CD4-positive, alpha-beta T cell treated with Interleukin-17A for 4 hours (primary cell): ENCODE results near the gene KASH5.

ENCODE experiments used
- DNase-seq: peaks from one replicate; pipeline ENCODE4 v3.0.0-alpha.2; 2020; ENCODE audit warnings: mixed read lengths

Gene KASH5

DNA sequence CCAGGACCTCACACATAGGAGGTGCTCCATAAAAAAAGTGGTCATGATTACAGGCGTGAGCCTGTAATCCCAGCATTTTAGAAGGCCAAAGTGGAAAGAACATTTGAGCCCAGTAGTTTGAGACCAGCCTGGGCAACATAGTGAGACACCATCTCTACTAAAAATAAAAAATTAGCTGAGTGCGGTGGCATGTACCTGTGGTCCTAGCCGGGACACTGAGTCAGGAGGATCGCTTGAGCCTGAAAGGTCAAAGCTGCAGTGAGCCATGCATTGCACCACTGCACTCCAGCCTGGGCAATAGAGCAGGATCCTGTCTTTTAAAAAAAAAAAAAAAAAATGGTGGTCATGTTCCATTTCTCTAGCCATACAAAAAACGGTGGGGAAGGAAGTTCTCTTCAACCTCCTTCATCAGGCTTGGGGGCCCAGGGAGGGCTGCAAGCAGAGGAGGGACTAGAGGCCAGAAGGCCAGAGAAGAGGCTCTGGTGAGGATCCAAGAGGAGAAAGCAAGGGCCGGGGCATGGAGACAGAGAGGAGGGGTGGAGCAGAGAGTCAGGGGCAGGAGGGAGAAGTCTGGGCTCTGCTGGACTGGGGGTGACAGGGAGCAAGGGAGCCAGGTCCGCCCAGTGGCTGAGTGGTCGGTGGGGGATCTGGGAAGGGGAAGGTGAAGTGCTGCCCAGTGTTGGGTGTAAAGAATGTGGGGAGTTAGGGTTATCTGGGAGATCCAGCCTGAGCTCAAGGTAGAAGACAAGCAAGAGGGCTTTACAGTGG lies 8.9 kb downstream of the KASH5 start:
- no peak for DNase-seq

- DNase-seq: peak; percentile 32
Measured at GRCh38 chr19:49398001-49398615, 10.1 kb downstream of the KASH5 start.

- DNase-seq: no peak
Measured at GRCh38 chr19:49398931-49399330, 10.9 kb downstream of the KASH5 start.

- DNase-seq: no peak
Measured at GRCh38 chr19:49400029-49400428, 12.0 kb downstream of the KASH5 start.

DNA sequence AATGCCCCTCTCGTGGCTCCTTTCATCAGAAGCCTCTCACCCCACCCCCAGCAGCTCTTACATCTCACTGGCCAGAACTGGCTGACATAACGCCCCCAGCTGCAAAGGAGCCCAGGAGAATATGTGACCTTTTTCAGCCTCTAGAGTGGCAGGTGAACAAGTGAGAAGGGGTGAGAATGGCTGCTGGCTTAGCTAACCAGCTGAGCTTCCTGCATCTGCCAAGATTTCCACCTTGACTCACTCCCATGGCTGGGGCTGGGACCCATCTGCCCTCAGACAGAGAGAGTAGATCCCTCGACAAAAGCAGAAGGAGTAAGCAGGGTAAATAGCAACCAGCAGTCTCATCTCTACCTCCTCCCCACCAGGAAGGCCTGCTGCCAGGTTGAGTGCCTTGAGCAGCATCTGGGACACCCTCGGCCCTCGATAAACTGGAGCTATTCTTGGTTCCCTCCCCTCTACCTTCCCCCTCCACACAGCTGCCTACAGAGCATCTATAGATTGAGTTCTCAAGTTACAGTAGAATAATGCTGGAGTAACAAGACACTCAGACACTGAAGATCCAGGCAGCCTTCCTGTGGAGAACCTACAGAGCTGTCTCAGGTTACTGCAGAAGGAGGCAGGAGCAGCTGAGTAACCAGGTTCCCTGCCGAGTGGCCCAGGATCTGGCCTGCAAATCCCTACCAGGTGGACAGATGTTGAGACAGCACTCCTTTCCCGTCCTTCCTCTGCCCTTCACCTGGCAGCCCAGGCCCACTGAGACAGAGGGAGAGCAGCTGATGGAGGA lies 15.5 kb downstream of the KASH5 start:
- no peak for DNase-seq

DNA sequence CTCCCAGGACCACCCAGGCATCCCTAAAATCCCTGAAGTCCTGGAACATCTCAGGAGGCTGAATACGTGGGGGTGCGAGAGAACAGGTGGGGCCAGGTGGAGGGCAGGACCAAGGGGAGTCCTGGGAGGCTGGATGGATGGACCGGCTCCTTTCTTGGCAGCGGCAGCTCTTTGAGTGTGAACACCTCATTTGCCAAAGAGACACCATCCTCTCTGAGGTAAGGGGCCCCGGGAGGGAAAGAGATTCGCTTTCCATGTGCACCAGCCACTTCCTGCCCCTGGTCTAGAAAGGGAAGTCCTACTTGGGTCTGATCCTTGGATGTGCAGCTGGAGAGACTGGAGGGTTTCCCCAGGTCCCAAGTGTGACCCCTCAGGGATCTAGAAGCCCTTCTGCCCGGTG lies 19.0 kb downstream of the KASH5 start:
- DNase-seq: peak; percentile 3

GRCh38 chr19:49407482-49408015 lies 19.5 kb downstream of the KASH5 start:
- DNase-seq: no peak

- no peak for DNase-seq
Measured at GRCh38 chr19:49408816-49409440, 20.9 kb downstream of the KASH5 start.

DNA sequence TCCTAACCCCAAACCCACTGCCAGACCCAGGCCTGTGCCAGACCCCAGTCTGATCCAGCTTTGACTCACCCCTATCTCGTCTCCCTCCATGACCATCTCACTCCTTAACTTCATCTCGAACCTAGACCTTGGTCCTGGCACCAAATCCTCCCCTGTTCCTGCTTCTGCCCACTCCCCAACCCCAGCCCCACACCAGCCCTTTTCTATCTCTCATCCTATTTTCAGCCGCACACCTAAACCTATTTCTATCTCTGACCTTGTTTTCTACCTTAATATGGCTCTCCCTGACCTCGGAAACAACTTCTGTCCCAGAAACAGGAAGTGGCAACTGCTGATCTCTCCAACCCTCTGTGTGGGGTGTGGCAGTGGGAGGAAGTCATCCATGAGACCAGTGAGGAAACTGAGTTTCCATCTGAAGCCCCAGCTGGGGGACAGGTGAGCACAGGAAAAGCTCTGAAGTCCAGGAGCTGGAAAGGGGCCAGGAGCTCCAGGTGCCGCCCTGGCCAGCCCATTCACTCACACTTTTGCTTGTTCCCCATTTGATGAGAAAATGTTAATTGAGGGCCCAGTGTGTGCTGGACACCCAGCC lies 21.5 kb downstream of the KASH5 start:
- peak; percentile 43 for DNase-seq

GRCh38 chr19:49411681-49412326 lies 23.8 kb downstream of the KASH5 start:
- no peak for DNase-seq

GRCh38 chr19:49413348-49413747 lies 25.3 kb downstream of the KASH5 start:
- no peak for DNase-seq

- DNase-seq: no peak
Measured at GRCh38 chr19:49414256-49414655, 26.2 kb downstream of the KASH5 start.

- no peak for DNase-seq
Measured at GRCh38 chr19:49415102-49415809, 27.2 kb downstream of the KASH5 start.

DNA sequence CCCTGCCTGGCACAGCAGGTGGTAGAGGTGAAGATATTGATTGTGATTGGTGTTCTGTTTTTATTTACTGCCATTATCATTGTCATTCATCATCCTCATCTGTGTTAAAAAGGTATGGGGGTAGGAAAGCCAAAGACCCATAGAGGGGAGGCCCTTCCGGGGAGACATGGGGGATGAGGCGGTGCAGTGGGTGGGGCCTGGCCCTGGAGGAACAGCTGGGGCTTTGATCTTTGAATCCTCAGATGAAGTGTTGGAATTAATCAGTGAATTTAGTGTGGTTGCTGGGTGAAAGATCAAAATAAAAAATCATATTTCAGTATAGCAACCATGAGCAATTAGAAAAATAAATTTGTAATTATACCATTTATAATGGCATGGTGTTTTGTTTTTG lies 27.8 kb downstream of the KASH5 start:
- DNase-seq: no peak

DNA sequence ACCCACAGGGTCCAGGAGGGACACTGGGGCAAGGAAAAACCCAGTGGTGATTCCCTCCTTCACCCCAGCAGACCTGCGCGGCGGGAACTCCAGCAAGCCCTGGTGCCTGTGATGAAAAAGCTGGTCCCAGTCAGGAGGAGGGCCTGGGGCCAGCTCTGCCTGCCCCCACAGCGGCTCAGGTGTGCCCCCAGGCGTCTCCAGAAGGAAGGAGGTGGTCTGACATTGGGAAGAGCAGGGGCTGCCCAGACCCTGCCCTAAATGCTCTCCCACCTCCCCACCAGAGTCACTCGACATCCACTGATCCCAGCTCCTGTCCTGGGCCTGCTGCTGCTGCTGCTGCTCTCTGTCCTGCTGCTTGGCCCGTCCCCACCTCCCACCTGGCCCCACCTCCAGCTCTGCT lies 29.0 kb downstream of the KASH5 start:
- no peak for DNase-seq

DNA sequence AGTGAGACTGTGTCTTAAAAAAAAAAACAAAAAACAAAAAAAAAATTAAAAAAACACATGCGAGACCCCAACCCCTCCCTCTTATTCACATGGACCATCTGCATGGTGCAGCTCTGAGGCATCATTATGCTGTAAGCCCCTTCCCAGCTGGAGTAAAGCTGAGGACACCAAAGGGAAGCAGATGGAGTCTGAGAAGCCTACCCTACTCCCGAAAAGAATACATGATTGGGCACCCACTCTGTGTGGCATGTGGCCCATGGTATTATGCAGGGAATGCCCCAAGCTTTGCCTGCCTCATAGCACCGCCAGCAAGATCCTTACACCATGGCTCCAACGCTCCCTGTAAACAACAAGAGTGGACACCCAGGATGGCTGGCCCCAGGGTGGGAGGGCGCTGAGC lies 30.5 kb downstream of the KASH5 start:
- no peak for DNase-seq

DNA sequence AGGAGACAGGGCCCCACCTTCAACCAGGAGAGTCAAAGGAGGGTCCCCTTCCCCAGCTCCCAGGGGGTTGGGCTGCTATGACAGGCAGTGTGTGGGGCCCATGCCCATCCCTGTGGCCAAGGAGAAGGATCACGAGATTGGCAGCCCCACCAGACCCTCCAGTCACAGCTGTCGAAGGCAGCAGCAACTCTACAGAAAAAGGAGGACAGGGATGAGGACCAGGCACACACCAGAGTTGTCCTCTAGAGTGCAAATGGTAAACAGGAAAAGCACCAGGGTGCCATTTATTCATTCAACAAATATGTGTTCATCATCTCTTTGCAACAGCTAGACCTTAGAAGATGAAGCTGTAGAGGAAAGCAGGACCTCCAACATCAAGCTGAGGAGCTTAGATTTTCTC lies 31.1 kb downstream of the KASH5 start:
- DNase-seq: no peak

GRCh38 chr19:49420227-49420626 lies 32.2 kb downstream of the KASH5 start:
- no peak for DNase-seq

DNA sequence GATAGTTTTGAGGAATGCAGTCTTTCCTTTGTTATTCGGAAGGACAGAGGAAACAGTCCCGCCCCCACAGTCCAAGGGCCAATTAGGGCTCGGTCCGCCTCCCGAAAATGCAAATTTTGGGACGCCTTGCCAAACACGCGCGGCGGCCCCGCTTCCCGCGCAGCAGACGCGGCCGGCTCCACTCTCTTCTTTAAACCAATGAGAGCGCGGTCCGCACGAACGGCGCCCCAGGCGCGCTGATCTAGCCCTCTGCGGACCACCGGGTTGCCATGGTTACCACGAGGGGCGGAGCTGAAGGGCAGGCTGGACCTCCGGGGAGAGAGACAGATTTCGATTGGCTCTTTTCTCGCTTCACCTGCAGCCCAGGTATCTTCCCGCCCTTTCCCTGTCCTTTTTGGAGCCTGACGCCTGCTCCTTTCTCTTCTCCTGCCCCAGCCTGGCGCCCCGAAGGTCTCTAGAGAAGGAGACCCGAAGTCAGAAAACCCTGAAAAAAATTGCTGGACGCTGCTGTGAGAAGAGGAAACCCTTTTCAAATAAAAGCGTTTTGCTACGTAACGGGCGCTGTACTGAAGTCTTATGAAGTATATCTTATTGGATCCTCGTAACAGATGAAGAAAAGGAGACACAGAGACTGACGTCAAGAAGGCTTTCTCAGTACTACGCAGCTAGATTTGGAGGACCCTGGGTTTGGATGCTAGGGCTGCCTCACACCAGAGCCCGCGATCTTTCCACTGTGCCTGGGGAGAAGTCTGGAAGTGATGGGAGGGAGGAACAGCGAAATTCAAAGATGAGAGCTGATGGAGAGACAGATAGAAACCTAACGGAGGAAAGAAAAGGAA lies 33.2 kb downstream of the KASH5 start:
- DNase-seq: peak; percentile 57

GRCh38 chr19:49421878-49422202 lies 33.8 kb downstream of the KASH5 start:
- no peak for DNase-seq
